Astrocyte (in vitro differentiated cells and primary cell): ENCODE results near the gene ANAPC1. TPM values are rescaled to one million over a fixed set of nuclear protein-coding genes. Genes with fewer than 3 reads are reported as not detected.
"Not testable (repeated sequence)": the region's sequence is repeated elsewhere in the genome, so short reads cannot be mapped to it uniquely, and the experiment has no call there.

Source experiments
- DNase-seq: peaks from one replicate; pipeline ENCODE4 v3.0.0-alpha.2; 2010; ENCODE audit warnings: low read depth
- FAIRE-seq: peaks from 2 replicates; lab custom pipeline; 2011; peaks lifted over from hg19 to GRCh38; lab: Jason Lieb, UNC
- H2AFZ ChIP-seq: 2 replicates; pipeline ENCODE4 v1.6.0; 2012; ENCODE audit warnings: low read depth, low read length, inconsistent platforms
- H3K27ac ChIP-seq: 2 replicates; pipeline ENCODE4 v1.5.1; 2011; ENCODE audit warnings: low read depth, low read length, inconsistent platforms
- H3K27me3 ChIP-seq: 2 replicates; pipeline ENCODE4 v1.6.0; 2011; ENCODE audit warnings: low read length, inconsistent platforms; ENCODE audit not compliant: insufficient read depth
- H3K36me3 ChIP-seq: 2 replicates; pipeline ENCODE4 v1.5.1; 2011; ENCODE audit warnings: low read length, inconsistent platforms; ENCODE audit not compliant: insufficient read depth
- H3K4me1 ChIP-seq: 2 replicates; pipeline ENCODE4 v1.5.1; 2011; ENCODE audit warnings: low read length, inconsistent platforms; ENCODE audit not compliant: insufficient read depth
- H3K4me2 ChIP-seq: 2 replicates; pipeline ENCODE4 v1.6.0; 2012; ENCODE audit warnings: low read length, inconsistent platforms
- H3K4me3 ChIP-seq: 2 replicates; pipeline ENCODE4 v1.5.1; 2011; ENCODE audit warnings: low read depth, mild to moderate bottlenecking, low read length, inconsistent platforms; ENCODE audit not compliant: insufficient read depth
- H3K79me2 ChIP-seq: 2 replicates; pipeline ENCODE4 v1.6.0; 2012; ENCODE audit warnings: mild to moderate bottlenecking, low read length, inconsistent platforms; ENCODE audit not compliant: insufficient read depth
- H3K9ac ChIP-seq: 2 replicates; pipeline ENCODE4 v1.6.0; 2012; ENCODE audit warnings: mild to moderate bottlenecking, low read length, inconsistent platforms
- H3K9me3 ChIP-seq: 2 replicates; pipeline ENCODE4 v1.5.1; 2012; ENCODE audit warnings: low read depth, mild to moderate bottlenecking, low read length, inconsistent platforms; ENCODE audit not compliant: insufficient read depth
- H4K20me1 ChIP-seq: 2 replicates; pipeline ENCODE4 v1.6.0; 2012; ENCODE audit warnings: low read length, inconsistent platforms; ENCODE audit not compliant: insufficient read depth
- H3K27ac Mint-ChIP-seq: one replicate; pipeline ENCODE4 v1.8.0; 2021; ENCODE audit warnings: mild to moderate bottlenecking, mixed read lengths; ENCODE audit not compliant: unreplicated experiment
- H3K27me3 Mint-ChIP-seq: one replicate; pipeline ENCODE4 v1.8.0; 2021; ENCODE audit warnings: low read depth, mixed read lengths; ENCODE audit not compliant: unreplicated experiment
- H3K36me3 Mint-ChIP-seq: one replicate; pipeline ENCODE4 v1.8.0; 2021; ENCODE audit warnings: low read depth, mixed read lengths; ENCODE audit not compliant: unreplicated experiment
- H3K4me1 Mint-ChIP-seq: one replicate; pipeline ENCODE4 v1.8.0; 2021; ENCODE audit warnings: low read depth, mixed read lengths; ENCODE audit not compliant: unreplicated experiment
- H3K4me3 Mint-ChIP-seq: one replicate; pipeline ENCODE4 v1.8.0; 2021; ENCODE audit warnings: mild to moderate bottlenecking, moderate library complexity, mixed read lengths; ENCODE audit not compliant: unreplicated experiment
- H3K9me3 Mint-ChIP-seq: one replicate; pipeline ENCODE4 v1.8.0; 2021; ENCODE audit warnings: mild to moderate bottlenecking, mixed read lengths; ENCODE audit not compliant: unreplicated experiment
- microRNA-seq: library from miRNA; unstranded; fragments of <30 nt; microRNA quantifications from one replicate; pipeline ENCODE4 v1.2.0, GENCODE V29; 2020
- total RNA-seq: library from RNA; stranded (reverse); gene quantifications from 2 replicates; pipeline ENCODE4 v1.2.1, GENCODE V29; 2021

The ANAPC1 gene
- total RNA-seq, 1 donor from 2014 or later, result 40.7 TPM

- H3K9me3 ChIP-seq, H3K9ac ChIP-seq, H3K27me3 Mint-ChIP-seq, H3K27ac ChIP-seq, H3K79me2 ChIP-seq, H3K27me3 ChIP-seq, H3K4me2 ChIP-seq, H3K27ac Mint-ChIP-seq, H3K4me1 ChIP-seq, FAIRE-seq, H2AFZ ChIP-seq, H4K20me1 ChIP-seq, H3K36me3 ChIP-seq, H3K9me3 Mint-ChIP-seq, H3K36me3 Mint-ChIP-seq, H3K4me3 ChIP-seq, DNase-seq, H3K4me3 Mint-ChIP-seq: not testable (repeated sequence)
- peaks cover 21% of the 10 kb centered on the region for H3K4me1 Mint-ChIP-seq
Observed at GRCh38 chr2:111719610-111720009, 164.4 kb downstream of the ANAPC1 start.

Small RNA genes lying within 50 kb of the gene (microRNA-seq; reads per million reads assigned to microRNA genes)
- not detected for gene MIR4771-2

Other genes with a start within 250 kb of the ANAPC1 start
- 5.1 and 6.5 TPM in 2 replicates for gene MERTK, start 14.4 kb upstream of the ANAPC1 start, total RNA-seq
- gene TMEM87B, start 171.1 kb upstream of the ANAPC1 start, total RNA-seq, result 27.2 and 30.2 TPM in 2 replicates